Measurements from ENCODE around the gene STT3A.

GRCh38 chr11:125625630-125626287 lies 33.1 kb downstream of the STT3A start:
- TF ChIP-seq CTCF (IDR thresholded peaks at IDR 0.05): peak in 1 of 3 experiments; percentile 14
- TF ChIP-seq POLR2A (IDR thresholded peaks at IDR 0.05): peak; percentile 16

Measured in testis (tissue), 2 donors.